HG03575 (cell line): ENCODE results near the gene TPX2.
A peak's percentile ranks its signal among the peaks of the same experiment; 100 is the strongest.

Experiments used
- ATAC-seq: cut with Tn5 transposase; IDR thresholded peaks from one replicate; pipeline ENCODE4 v1.9.1; 2021; ENCODE audit not compliant: unreplicated experiment, insufficient number of reproducible peaks, low FRiP score; ENCODE audit errors: extremely low read depth

TPX2 gene

GRCh38 chr20:31705598-31706597 is 33.2 kb upstream of the TPX2 start:
- ATAC-seq, result peak; percentile 51

- no peak for ATAC-seq
Measured at GRCh38 chr20:31706607-31707257, 32.4 kb upstream of the TPX2 start.

- no peak for ATAC-seq
Measured at GRCh38 chr20:31707258-31707615, 31.9 kb upstream of the TPX2 start.

- ATAC-seq, result no peak
Measured at GRCh38 chr20:31707994-31708735, 30.9 kb upstream of the TPX2 start.

GRCh38 chr20:31708736-31709534 is 30.2 kb upstream of the TPX2 start:
- ATAC-seq, result no peak

- ATAC-seq, result no peak
Measured at GRCh38 chr20:31709939-31710338, 29.2 kb upstream of the TPX2 start.

- ATAC-seq, result no peak
Measured at GRCh38 chr20:31710423-31711108, 28.5 kb upstream of the TPX2 start.

- ATAC-seq, result no peak
Measured at GRCh38 chr20:31711179-31712111, 27.6 kb upstream of the TPX2 start.

- no peak for ATAC-seq
Measured at GRCh38 chr20:31712112-31712553, 27.0 kb upstream of the TPX2 start.

- ATAC-seq, result no peak
Measured at GRCh38 chr20:31712564-31713311, 26.4 kb upstream of the TPX2 start.

GRCh38 chr20:31713312-31714273 is 25.5 kb upstream of the TPX2 start:
- no peak for ATAC-seq

- ATAC-seq, result no peak
Measured at GRCh38 chr20:31715766-31716165, 23.3 kb upstream of the TPX2 start.

GRCh38 chr20:31716351-31716750 is 22.7 kb upstream of the TPX2 start:
- ATAC-seq, result no peak

- ATAC-seq, result no peak
Measured at GRCh38 chr20:31716818-31717477, 22.1 kb upstream of the TPX2 start.
